HG02840 (cell line): ENCODE data around the gene PUM2.
"Not testable (repeated sequence)": the region's sequence is repeated elsewhere in the genome, so short reads cannot be mapped to it uniquely, and the experiment has no call there.

Source experiments
- ATAC-seq: cut with Tn5 transposase; IDR thresholded peaks from one replicate; pipeline ENCODE4 v1.9.1; 2021; ENCODE audit warnings: mild to moderate bottlenecking, moderate library complexity, moderate number of reproducible peaks; ENCODE audit not compliant: unreplicated experiment, low FRiP score

The PUM2 gene

GRCh38 chr2:20300656-20301055 lies 50.0 kb downstream of the PUM2 start:
- no peak for ATAC-seq

GRCh38 chr2:20299113-20299512 lies 51.5 kb downstream of the PUM2 start:
- no peak for ATAC-seq

DNA sequence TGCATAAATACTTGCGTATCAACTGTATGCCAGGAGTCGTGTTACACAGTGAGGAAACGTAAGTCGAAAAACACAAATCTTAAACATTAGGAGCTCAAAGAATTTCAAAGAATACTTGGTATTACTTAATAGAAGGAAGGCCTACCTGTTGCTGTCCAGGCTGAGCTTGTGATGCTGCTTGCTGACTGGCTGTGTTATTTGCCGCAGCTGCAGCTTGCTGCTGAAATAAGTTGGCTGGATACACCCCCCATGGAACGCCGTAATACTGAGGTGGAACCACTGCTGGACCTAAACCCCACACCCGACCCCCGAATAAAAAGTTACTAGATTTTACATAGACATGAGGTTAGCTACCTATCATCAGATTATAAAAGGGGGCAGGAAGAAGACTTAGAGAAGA lies 56.4 kb downstream of the PUM2 start:
- ATAC-seq, result no peak

- ATAC-seq, result no peak
Measured at GRCh38 chr2:20292984-20293383, 57.7 kb downstream of the PUM2 start.

GRCh38 chr2:20291846-20292408 lies 58.7 kb downstream of the PUM2 start:
- ATAC-seq, result no peak

GRCh38 chr2:20291106-20291564 lies 59.5 kb downstream of the PUM2 start:
- no peak for ATAC-seq

DNA sequence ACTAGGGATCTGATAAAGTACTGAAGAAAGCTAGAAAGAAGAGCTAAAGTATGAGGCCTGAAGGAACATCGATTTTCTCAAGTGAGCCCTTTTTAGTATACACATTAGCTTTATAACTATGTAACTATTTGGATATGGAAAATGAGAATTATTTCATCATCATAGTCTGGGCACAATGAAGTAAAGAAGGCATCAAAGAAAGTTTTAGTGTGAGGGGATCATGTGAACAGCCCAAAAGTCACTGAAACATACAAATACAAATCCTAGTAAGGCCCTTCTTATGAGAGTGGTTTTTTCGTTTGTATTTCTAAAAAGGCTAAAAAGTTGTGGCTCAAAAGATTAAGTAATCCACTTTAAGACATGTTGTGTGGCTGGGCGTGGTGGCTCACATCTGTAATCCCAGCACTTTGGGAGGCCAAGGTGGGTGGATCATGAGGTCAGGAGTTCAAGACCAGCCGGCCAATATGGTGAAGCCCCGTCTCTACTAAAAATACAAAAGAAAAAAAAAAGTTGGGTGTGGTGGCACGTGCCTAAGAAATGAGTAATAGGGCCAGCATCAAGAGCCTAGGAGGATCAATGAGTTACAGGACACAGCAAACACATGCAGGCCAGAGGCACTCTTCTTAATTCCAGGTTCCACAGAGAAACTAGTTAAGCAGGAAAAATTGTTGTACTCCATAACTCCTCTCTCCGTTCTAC lies 61.9 kb downstream of the PUM2 start:
- no peak for ATAC-seq

DNA sequence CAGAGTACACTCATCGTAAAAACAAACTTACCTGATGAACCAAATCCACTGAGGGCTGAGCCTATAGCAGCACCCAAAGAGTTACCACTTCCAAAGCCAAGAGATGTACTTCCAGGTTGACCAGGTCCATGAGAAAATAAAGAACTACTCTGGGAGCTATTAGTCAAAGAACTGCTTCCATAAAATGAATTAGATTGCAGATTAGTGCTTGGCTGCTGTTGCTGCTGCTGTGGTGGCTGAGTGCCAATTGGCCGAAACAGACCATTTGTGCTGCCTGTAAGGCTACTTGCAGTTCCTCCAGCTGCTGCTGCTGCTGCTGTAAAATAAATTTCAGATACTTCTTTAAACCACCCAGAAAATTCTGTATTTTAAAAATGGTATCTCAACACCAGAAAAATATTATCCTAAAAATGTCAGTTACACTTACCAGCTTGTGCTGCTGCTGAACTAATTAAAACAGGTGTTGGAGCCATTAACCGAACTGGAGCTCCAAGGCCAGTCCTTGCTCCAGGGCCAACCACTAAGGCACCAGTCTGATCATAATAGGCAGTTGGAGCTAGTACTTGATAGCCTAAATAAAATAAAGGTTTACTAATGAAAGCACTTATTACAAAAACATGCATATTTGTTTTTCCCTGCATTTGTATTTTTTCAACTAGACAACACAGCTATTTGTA lies 67.6 kb downstream of the PUM2 start:
- ATAC-seq, result no peak

- no peak for ATAC-seq
Measured at GRCh38 chr2:20281876-20282275, 68.8 kb downstream of the PUM2 start.

DNA sequence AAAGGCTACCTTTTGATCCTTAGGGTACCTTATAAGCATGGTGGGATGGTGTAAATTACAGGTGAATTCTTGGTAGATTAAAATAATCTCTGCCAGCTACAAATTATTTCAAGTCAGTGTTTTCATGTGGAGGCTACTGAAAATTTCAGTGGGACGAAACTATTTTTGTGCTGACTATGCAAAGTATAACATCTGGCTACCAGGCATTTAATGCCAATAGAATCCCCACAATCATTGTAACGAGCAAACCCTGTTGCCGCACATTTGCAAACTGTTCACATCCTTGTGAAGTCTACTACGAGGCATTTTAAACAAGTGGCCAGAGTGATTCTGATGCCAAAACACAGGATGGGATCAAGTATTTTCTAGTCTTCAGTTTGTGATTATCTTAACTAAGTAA lies 77.6 kb downstream of the PUM2 start:
- ATAC-seq, result no peak

DNA sequence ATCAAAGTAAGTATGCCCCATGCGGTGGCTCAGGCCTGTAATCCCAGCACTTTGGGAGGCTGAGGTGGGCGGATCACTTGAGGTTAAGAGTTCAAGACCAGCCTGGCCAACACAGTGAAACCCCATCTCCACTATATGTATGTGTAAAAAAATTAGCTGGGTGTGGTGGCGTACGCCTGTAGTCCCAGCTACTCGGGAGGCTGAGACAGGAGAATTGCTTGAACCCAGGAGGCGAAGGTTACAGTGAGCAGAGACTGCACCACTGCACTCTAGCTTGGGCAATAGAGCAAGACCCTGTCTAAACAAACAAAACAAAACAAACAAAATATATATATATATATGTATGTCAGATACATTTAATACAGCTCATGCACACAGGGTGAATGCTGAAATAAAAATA lies 82.3 kb downstream of the PUM2 start:
- ATAC-seq, result not testable (repeated sequence)

- ATAC-seq, result no peak
Measured at GRCh38 chr2:20267529-20267928, 83.1 kb downstream of the PUM2 start.

DNA sequence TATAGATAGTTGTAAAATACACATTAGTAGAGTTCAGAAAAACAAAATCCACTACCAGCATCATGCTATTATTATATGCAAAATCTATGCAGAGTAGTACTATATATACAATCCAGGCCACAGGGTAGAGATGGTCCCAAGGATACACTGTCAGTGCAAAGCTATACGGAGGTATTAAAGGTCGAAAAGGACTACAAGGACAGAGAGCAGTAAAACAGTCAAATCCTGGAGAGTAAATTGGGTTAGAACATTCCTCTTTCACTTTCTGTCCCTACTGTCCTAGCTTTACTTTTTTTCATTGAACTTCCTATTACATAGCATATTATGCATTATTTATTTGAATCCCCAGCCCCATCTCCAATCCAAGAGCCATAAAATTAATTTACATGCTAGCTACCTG lies 86.0 kb downstream of the PUM2 start:
- ATAC-seq, result no peak

GRCh38 chr2:20257411-20257810 lies 93.2 kb downstream of the PUM2 start:
- ATAC-seq, result no peak

GRCh38 chr2:20254731-20255130 lies 95.9 kb downstream of the PUM2 start:
- no peak for ATAC-seq

- ATAC-seq, result no peak
Measured at GRCh38 chr2:20250436-20250835, 100.2 kb downstream of the PUM2 start.

DNA sequence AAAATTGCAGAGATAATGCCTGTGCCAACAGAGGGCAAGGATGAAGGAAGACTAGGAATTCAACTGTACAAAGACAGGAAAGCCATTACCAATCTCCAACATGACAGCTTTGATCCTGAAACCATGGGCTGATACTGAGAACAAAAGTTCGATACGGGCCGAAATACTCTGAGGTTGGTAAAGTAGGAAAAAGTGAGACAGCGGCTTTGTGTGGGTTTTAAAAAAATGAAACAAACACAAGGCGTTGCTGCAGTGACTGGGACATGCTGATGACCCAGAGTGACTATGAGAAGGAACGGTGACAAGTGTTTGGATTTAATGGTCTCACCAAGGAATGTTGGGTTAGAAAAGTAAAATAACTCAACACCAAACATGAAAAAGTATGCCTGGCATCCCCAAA lies 101.5 kb downstream of the PUM2 start:
- ATAC-seq, result no peak

- ATAC-seq, result no peak
Measured at GRCh38 chr2:20247084-20247483, 103.6 kb downstream of the PUM2 start.

DNA sequence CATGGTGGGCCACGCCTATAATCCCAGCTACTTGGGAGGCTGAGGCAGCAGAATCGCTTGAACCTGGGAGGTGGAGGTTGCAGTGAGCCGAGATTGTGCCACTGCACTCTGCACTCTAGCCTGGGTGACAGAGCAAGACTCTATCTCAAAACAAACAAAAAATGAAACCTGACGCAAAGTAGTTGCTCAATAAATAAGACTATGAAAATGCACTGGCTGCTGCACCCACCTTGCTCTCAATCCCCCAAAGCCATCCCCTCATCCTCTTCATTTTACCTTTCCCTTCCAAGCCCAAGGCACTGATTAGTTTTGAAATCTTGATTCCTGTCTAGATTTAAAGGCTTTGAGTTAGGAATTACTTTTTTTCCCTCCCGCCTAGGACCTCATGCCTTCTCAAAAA lies 107.0 kb downstream of the PUM2 start:
- not testable (repeated sequence) for ATAC-seq

DNA sequence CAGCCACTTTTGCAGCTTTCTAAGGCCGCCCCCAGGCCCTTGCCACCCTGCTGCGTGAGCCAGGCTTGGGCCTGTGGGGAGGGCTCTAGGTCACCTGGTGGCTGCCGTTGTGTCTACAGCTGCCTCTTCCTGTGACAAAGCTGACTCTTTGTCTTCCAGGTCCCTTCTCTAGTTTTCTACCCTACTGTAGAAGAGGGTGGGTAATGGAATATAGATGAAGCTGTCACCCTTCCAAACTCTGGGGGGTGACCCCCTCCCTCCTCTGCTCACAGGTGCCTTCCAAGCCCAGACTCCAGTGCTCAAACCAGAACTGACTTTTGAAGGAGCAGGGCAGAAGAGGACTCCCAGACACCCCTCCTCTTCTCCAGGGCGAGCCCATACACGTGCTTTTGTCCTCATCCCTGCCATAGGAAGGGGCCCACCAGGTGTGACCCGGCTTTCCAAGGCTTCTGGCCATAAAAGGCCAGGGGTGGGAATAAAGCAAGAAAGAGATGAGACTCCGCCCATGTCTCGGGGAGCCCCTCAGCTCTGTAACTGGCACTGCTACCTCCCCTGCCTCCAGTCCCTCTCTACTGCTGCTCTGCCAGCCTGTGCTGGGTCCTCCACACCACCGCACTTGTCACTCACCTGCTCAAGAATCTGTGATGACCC lies 107.8 kb downstream of the PUM2 start:
- ATAC-seq, result no peak

DNA sequence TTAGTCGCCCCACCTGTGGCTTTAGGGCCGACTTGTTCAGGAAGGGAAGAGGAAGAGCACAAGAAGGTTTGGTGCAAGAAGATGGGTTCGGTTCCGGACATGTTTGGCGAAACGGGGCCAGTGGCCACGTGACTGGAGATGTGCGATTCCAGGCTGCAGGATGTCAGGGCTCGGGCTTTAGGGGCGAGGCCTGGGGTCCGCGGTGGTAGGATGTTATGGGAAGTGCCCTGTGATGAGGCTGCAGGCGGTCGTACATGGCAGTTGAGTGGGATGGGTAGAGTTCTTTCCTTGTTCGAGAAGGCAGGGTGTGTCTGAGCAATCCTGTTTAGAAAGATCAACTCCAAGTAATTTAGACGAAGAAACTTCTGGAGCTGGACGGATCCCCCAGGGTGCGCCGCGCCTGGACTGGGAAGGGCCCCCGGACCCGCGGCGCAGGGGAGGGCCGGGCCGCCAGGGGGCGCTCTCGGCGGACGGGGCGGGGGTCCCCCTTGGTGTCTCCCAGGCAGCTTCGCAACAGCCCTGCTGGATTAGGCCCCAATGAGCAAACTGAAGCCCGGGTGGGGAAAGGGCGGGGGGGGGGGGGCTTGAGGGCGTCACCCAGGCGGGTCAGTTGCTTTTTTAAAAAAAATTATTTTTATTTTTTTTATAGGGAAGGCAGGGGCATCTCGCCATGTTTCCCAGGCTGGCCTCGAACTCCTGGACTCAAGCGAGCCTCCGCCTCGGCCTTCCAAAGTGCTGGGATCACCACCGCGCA lies 108.5 kb downstream of the PUM2 start:
- ATAC-seq, result no peak
